ENCODE results near the gene AEBP2.
"Not testable (repeated sequence)": the region's sequence is repeated elsewhere in the genome, so short reads cannot be mapped to it uniquely, and the experiment has no call there.

Gene AEBP2

DNA sequence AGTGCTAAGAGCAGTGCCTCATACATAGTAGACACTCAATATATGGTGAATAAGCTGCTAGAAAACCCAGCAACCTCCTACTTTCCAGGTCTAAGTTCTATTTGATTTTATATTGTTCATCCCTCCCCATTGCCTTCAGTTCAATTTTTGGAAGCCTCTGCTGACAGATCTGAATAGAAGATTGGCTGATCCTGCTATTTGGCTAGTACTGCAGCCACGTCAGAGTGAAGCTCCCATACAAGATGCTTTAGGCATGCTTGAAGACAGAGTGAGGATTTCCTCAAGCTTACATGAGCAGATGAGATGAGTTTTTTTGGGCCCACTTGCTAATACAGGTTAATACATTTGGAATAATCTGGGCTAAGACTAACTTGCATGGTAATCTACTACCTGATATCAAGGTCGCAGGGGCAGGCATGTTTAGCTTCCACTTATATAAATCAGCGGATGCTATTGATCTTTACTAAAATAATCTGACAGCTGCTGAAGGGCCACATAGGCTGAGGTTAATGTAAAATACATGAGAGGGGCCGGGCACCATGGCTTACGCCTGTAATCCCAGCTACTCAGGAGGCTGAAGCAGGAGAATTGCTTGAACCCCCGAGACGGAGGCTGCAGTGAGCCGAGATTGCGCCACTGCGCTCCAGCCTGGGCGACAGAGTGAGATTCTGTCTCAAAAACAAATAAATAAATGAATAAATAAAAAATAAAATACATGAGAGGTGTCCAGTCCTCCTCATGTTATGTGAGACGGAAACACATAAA, 15.9 kb upstream of the AEBP2 start:
- no peak for DNase-seq

DNA sequence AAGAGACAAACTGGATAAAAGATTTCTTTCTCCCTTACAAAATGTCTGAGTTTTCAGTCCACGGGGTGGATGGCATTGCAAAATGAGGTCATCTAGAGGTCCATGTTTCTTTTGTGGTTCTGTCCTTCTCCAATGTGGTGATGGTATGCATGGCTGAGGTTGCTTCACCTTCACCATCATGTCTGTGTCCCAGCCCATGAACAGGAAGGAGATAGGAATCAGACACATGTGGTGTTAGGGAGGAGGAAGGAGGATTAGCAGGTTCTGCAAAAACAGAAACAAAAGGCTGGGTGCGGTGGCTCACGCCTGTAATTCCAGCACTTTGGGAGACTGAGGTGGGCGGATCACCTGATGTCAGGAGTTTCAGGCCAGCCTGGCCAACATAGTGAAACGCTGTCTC, 11.0 kb upstream of the AEBP2 start:
- DNase-seq: peak; percentile 24

DNA sequence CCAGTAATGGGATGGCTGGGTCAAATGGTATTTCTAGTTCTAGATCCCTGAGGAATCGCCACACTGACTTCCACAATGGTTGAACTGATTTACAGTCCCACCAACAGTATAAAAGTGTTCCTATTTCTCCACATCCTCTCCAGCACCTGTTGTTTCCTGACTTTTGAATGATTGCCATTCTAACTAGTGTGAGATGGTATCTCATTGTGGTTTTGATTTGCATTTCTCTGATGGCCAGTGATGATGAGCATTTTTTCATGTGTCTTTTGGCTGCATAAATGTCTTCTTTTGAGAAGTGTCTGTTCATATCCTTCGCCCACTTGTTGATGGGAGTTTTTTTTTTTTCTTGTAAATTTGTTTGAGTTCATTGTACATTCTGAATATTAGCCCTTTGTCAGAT, 9.8 kb upstream of the AEBP2 start:
- DNase-seq: not testable (repeated sequence)

DNA sequence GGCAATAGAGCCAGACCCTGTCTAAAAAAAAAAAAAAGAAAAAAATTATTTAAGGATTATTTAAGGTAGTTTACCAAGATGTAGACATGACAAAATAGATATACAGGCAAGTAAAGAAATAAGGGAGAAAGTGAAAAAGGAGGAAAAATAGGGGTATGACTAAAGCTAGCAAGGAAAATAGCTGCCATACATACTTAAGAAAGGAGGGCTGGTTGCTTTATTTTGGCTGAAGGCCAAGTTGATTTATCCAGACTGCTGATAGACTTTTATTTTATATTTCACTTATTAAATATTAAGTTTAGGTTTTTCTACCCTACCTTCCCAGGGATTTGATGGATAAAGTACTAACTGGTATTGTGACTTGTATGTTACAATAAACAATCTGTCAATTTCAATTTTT, 8.3 kb upstream of the AEBP2 start:
- DNase-seq: peak; percentile 22

DNA sequence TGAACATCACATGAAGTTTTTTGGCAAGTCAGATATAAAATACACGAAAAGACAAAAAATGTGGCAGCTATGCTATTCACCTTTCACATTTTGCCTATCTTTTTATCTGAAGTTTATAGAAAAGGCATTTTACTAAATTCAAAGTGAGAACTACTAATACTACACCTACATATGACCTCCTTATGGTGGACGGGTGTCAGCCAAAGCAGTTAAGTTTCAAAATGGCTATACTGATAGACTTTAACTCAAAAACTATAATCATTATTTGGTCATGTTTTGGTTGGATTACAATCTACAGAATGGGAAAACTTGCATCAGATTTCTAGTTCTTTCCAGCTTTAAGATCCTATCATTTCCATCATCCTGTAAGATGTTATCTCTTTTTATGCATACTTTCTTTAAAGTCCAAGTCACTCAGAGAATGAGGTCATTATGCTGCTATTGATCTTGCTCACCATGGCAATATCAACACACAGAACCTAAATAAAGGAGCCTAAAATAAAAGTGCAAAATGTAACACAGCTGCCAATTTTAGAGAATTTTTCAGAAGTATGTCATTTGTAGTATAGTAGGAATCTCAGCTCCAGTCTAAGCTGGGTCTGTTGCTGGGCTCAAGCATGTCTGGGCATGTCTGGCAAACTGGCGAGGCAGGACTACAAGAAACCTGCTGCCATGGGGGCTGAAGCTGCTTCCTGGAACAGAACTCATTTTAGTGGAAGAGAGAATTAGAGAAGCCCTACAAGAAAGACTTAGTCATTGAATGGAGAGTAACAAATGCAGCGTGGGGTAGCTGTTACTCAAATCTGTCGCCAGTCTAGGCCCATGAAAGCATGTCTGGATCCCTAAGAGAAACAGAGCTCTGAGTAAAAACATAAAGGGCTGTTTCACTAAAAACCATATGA, 7.6 kb upstream of the AEBP2 start:
- peak; percentile 87 for DNase-seq

DNA sequence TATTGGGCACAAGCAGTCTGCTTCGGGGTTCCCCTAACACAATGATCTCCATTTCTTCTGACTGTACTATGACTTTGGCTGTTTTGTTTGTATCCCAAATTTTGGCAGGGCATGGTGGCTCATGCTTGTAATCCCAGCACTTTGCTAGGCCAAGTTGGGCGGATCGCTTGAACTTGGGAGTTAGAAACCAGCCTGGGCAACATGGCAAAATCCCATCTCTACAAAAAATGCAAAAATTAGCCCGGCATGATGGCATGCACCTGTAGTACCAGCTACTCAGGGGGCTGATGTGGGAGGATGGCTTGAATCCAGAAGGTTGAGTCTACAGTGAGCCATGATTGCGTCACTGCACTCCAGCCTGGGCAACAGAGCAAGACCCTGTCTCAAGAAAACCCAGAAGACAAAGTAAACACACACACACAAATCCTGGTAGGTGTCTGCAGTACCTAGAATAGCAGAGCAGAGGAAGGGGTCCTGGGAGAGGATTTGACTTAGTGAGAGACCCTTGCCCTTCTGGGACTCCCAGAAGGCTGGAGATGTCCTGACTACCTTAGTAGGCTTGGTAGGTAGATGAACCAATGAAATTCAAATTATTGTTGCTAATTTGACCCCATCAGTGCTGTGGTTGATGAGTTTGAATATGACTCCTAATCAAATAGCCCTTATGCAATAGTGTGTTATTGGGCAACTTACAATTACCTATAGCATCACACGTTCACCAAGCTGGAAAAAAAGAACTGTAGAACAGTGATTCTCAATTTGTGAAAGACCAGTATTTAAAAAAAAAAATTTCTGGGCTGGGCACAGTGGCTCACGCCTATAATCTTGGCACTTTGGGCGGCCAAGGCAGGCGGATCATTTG, 6.8 kb upstream of the AEBP2 start:
- no peak for DNase-seq

DNA sequence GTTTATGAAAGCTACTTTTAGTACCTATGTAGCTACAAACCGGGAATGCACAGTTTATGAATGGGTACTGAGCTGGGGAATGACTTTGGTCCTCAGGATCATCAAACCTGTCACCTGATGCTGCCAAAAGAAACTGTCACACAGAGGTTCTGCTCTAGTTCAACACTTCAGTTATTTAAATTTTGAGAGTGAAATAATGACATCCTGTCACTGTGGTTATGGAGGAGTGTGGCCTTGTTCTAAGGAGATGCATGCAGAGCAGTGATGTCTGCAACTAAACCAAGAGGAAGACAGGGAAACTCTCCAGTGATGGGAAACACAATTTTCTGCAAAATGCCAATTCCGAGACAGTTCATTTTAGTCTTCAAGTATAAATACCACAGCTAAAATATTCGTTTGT, 4.8 kb upstream of the AEBP2 start:
- DNase-seq: no peak

DNA sequence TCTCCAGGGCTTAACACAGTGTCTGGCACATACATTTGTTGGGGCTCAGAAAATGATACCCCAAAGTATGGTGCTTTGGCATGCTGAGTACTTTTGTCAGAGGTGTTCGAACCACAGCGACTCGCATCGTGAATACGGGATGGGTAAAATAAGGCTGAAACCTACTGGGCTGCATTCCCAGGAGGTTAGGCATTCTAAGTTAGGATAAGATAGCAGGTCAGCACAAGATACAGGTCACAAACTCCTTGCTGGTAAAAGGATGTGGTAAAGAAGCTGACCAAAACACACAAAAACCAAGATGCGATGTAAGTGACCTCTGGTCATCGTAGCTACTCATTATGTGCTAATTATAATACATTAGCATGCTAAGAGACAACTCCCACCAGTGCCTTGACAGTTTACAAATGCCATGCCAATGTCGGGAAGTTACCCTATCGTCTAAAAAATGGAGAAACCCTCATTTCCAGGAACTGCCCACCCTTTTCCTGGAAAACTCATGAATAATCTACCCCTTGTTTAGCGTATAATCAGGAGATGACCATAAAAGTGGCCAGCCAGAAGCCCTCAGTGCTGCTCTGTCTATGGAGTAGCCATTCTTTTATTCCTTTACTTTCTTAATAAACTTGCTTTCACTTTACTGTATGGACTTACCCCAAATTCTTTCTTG, 3.3 kb upstream of the AEBP2 start:
- DNase-seq: no peak

DNA sequence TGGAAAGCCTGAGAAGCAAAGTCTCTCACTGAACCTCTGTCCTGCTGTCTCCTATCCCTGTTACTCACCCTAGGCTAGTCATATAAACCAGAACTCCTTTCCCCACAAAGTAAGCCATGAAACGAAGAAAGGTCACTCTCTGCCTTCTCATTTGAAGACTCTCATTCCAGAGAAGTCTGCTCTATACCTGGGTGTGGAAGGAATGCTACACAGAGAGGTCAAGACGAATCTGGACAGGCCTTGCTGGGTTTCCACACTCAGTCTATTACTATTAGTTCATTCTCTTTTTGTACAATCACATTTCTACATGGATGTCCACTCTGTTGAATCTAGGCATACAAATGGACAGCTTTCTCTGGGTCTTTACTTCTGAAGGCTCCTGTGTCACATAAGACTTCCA, 2.4 kb upstream of the AEBP2 start:
- no peak for DNase-seq

DNA sequence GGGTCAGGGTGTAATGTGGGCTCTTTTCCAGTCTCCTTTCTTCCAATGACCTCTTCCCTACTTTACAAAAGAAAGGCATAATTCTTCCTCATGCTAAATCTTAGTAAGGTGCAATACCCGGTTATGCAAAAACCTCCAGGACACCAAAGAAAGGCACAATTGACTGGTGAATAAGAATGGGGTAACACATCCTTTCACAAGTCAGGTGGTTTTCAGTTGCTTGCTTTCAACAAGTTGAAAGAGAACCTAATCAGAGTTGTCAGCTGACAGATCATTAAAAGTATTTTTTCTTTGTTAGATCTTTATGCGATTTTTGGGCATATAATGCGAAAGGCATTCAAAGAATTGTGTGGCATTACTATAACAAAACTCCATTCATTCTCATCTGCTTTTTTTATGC, 1.3 kb upstream of the AEBP2 start:
- DNase-seq: no peak

DNA sequence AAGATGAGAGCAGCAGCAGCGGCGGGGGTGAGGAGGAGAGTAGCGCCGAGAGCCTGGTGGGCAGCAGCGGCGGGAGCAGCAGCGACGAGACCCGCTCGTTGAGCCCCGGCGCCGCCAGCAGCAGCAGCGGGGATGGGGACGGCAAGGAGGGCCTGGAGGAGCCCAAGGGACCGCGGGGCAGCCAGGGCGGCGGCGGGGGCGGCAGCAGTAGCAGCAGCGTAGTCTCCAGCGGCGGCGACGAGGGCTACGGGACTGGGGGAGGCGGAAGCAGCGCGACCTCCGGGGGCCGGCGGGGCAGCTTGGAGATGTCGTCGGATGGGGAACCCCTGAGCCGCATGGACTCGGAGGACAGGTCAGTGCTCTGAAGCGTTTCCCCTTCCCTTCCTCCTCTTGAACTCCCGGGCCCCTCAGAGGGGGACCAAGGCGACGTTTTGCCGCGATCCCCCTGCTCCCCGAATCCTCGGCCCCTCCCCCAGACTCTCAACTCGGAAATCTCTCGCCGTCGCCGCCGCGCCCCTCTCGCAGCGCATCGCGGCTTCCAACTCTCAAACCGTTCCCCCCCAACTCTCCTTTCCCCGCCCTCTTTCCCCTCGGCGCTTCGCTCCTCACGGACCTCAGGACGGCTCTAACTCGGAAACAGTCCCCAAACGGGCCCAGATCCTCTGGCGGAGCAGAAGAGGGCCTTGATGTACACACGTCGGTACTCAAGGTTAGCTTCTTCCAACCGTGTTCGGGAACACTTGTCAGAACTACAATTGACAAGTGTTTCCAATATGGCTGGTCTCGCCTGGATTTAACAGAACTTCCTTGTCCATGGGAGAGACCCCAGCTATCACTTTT, 947 bp downstream of the AEBP2 start:
- peak; percentile 53 for DNase-seq

DNA sequence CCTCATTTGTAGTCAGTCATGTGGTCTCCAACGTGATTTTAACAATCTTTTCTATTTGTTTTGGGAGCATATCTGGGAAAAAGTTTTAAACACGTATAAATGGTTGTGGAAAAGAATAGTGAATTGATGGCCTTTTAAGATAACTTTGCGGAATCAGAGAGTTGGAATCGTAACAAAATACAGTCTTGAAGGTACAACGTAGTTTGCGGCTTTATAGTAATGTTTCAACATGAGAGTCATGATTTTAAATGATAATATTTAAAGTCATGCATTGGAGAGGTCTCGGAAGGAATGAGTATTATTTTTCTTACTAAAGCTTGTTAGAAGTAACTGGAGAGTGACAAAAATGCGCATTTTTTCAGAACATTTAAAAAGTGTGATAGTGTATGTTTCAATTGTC, 1.6 kb downstream of the AEBP2 start:
- no peak for DNase-seq

DNA sequence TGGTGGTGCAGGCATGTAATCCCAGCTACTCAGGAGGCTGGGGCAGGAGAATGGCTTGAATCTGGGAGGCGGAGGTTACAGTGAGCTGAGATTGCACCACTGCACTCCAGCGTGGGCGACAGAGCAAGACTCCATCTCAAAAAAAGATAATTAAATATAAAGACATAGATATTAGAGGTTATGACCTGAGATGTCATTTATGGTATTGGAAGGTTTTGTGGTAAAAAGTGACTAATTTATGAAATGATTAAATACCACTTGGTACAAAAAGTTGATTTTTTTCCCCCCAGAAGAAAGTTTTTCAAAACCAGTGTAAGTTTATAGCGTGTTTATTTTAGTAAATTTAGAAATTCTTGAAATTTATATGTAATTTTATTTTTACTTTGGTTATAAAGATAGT, 4.3 kb downstream of the AEBP2 start:
- DNase-seq: no peak

DNA sequence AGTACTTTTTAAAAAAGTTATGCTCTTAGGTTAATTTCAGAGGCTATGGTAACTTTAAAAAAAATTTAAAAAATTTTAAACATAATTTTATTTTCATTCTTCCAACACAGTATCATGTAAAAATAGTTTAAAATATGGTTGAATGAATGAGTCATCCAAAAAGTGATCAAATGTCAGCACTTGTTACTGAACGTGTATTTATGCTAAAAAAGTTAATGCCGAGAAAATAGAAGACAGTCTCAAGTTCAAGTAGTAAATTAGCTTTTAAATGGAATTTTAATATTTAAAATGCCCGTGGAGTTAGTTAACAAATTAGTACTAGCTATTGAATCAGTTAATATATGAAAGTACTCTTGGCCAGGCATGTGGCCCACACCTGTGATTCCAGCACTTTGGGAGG, 4.8 kb downstream of the AEBP2 start:
- no peak for DNase-seq

DNA sequence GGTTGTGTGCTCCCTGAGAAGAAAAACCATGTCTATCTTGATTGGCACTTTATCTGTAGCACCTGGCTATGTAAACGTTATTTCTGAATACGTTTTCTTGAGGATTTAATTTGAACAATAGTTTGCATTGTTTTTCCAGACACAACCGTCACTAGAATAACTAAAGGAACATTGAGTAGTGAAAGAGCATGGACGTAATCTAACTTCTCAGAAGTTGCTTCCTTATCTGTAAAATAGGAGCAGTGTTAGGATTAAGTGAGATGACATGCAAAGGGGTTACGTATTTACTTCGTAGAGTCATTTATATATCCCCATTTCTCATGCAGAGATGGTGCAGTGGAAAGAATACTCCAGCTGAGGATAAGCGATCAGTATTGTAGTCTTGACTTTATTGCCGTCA, 8.1 kb downstream of the AEBP2 start:
- DNase-seq: no peak

DNA sequence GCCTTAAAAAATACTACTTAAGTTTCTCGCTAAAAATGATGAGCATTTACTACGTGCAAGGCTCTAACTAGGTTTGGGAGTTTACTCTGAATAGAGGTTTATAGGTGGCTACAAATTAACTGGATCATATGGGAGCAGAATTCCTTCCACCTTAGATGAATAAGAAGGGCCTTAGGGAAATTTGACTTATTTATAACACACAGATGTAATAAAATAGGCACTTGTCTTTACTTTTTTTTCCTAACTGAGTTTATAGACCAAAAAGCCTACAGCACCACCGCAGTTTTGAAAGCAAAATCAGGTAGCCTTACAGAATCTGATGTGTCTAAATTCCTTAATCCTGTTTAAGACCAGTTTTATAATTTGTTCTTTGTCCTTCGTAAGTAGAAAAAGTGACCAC, 10.5 kb downstream of the AEBP2 start:
- no peak for DNase-seq

DNA sequence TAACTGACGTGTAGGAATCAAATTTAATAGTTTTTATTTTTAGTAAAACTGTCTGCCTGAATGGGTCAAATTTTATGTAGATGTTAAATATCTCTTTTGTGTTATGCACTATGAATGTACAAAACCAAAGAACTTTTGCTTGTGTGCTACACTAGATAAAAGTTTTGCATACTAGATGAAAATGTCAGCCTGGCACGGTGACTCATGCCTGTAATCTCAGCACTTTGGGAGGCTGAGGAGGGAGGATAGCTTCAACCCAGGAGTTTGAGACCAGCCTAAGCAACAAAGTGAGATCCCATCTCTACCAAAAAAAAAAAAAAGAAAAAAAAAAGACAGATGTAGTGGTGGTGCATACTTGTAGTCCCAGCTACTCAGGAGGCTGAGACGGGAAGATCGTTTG, 11.1 kb downstream of the AEBP2 start:
- DNase-seq: no peak

DNA sequence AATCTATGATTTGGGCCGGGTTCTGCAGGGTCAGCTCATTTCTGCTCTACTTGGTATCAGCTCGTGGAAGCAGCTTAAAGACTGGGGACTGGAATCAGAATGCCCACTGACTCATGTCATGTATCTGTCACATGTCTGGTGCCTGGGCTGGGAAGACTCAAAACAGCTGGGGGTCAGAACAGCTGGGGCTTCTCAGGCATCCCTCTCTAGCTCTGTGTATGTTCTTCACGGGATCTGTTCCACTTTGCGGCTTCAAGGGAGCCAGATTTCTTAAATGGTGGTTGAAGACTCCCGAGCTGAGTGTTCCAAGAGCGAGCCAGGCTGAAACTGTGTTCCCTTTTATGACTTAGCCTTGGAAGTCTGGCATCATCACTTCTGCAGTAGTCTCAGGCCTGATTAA, 11.9 kb downstream of the AEBP2 start:
- no peak for DNase-seq

DNA sequence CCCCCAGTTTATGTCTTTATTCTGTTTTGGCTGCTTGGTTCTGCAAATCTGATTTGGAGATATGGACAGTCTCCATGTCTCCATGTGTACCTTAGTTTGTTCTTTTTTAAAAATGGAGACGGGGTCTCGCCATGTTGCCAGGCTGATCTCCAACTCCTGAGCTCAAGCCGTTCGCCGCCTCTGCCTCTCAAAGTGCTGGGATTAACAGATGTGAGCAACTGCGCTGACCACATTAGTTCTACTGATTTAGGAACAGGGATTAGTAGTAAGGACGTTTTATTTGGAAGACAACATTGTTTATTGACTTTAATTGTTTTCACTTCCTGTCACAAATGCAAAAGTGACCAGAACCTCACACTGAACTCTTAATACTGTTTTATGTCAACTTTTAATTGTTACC, 14.7 kb downstream of the AEBP2 start:
- DNase-seq: no peak

DNA sequence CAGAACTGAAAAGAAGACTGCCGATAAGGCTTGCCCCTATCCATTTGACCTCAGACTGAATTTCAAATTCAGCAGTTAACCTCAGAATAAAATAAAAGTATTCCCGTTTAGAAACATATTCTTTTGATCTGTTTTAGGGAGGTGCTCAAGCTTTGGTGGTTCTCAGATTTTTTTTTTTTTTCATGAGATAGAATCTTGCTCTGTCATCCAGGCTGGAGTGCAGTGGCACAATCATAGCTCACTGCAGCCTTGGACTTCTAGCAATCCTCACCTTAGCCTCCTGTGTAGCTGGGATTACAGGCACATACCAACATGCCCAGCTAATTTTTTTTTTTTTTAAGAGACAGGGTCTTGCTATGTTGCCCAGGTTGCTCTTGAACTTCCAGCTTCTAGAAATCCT, 15.5 kb downstream of the AEBP2 start:
- no peak for DNase-seq

DNA sequence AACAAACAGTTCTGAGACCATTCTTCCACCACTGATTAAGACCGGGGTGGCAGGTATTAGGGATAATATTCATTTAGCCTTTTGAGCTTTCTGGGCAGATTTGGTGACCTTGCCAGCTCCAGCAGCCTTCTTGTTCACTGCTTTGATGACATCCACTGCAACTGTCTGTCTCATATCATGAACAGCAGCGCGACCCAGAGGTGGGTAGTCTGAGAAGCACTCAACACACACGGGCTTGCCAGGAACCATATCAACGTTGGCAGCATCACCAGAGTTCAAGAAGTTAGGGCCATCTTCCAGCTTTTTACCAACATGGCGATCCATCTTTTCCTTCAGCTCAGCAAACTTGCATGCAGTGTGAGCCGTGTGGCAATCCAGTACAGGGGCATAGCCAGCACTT, 16.9 kb downstream of the AEBP2 start:
- no peak for DNase-seq

DNA sequence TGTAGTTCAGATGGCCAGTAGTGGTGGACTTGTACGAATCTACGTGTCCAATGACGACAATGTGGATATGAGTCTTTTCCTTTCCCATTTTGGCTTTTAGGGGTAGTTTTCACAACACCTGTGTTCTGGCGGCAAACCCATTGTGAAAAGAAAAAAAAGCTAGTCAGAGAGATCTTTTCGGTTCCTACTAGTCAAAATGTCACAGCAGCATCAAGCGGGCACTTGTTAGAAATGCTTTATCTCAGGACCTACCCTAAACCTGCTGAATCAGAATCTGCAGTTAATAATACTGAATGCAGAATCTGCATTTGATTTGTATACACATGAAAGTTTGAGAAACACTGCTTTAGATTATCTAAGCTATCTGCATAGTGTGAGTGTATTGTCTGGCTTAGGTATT, 18.3 kb downstream of the AEBP2 start:
- no peak for DNase-seq
